Mucosa of descending colon (tissue), 3 donors: Measurements from ENCODE around the gene NUMB. TPM values are rescaled to one million over a fixed set of nuclear protein-coding genes. Genes with fewer than 3 reads are reported as not detected.

Experiments used
- ATAC-seq: fragments of 200-7000 bp; cut with Tn5 transposase; one replicate; pipeline ENCODE4 v1.9.1; 2020; ENCODE audit warnings: mild to moderate bottlenecking, moderate library complexity
- DNase-seq, 3 donors: peaks; one replicate each; pipeline ENCODE4 v3.0.0-alpha.2; 2020
- H3K36me3 ChIP-seq: fragments of 200-600 bp; one replicate; pipeline ENCODE4 v1.8.0; 2021; ENCODE audit warnings: low read depth, mild to moderate bottlenecking
- H3K4me1 ChIP-seq: fragments of 200-600 bp; one replicate; pipeline ENCODE4 v1.8.0; 2021; ENCODE audit warnings: low read depth, mild to moderate bottlenecking
- H3K4me3 ChIP-seq: fragments of 200-600 bp; one replicate; pipeline ENCODE4 v1.8.0; 2021; ENCODE audit warnings: mild to moderate bottlenecking
- H3K9me3 ChIP-seq: fragments of 200-600 bp; one replicate; pipeline ENCODE4 v1.8.0; 2021; ENCODE audit warnings: mild to moderate bottlenecking
- intact Hi-C, 2 donors: fragments of 100-400 bp; cut with DNase I in 1 of 2; cut with micrococcal nuclease in 1 of 2; formaldehyde crosslinking; loops; one replicate each; pipeline versions ENCODE4 v1.11.0 to v1.11.1; 2022; cut with DNase I, micrococcal nuclease
- total RNA-seq, 3 donors: library from RNA; stranded (reverse); fragmentation: NEBNext Ultra II Directional in 2 of 3; extraction: Animal tissue kit (Norgen Biotek cat#: 25700) in 2 of 3; gene quantifications; one replicate each; pipeline versions ENCODE4 v1.2.1 to v1.2.4, GENCODE V29; 2021 to 2023
- TF ChIP-seq, protein P1 (sequence below): fragments of 200-600 bp; IDR thresholded peaks from one replicate; pipeline ENCODE4 v1.8.0; 2022; ENCODE audit warnings: antibody characterized with exemption, mild to moderate bottlenecking
- donor health status: DM: no; HTN: no; CAD: no; lungs with moderate emphysema.
- donor health status: DM: no; HTN: no; CAD: no.
- donor health status: DM: no; HTN: yes; CAD: no.

Gene NUMB
- total RNA-seq, 3 donors from 2014 or later, result 98.5 to 115 (median 112) TPM

DNA sequence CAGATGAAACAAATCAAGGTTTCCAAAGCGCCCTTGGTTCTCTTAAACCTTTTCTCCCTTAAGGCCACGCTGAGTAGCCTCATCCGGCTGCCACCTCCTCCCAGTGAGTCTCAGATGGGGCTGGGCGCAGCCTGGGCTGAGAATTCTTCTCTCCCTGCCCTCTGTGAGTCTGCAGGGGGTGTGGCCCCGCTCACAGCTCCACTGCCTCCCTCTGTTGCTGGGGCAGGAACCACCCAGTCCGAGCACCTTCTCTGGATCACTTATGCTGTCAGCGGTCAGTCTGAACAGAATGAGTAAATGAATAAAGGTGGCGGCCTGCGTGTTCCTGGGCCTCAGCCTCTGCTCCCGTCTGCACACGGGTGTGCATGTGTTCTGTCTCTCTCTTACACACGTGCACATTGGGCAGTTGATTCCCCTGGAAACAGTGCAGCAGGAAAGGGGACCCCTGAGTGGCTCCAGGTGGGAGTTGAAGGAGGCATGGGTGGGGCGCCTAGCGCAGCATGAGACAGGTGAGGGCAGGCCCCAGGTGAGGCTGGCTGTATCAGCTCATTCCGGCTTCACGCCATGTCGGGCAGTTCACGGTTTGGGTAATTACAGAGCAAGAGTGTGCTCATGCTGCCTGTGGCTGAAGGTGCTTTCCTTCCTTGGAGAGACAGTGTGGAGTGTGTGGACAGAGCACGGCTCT, 216.7 kb downstream of the NUMB start:
- TF ChIP-seq, protein P1, sequence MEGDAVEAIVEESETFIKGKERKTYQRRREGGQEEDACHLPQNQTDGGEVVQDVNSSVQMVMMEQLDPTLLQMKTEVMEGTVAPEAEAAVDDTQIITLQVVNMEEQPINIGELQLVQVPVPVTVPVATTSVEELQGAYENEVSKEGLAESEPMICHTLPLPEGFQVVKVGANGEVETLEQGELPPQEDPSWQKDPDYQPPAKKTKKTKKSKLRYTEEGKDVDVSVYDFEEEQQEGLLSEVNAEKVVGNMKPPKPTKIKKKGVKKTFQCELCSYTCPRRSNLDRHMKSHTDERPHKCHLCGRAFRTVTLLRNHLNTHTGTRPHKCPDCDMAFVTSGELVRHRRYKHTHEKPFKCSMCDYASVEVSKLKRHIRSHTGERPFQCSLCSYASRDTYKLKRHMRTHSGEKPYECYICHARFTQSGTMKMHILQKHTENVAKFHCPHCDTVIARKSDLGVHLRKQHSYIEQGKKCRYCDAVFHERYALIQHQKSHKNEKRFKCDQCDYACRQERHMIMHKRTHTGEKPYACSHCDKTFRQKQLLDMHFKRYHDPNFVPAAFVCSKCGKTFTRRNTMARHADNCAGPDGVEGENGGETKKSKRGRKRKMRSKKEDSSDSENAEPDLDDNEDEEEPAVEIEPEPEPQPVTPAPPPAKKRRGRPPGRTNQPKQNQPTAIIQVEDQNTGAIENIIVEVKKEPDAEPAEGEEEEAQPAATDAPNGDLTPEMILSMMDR, result no peak
- ATAC-seq, result peak; percentile 26
- intact Hi-C loops, result no loop called here
- DNase-seq, result peak in 1 of 3 donors; percentile 41
- Histone ChIP-seq H3K4me3 (no peak overlapping the region), H3K36me3 (no peaks in the 10 kb centered on the region), H3K4me1 (peaks cover 24% of the 10 kb centered on the region), H3K9me3 (no peaks in the 10 kb centered on the region)

- Histone ChIP-seq H3K4me3 (no peak overlapping the region), H3K36me3 (no peaks in the 10 kb centered on the region), H3K9me3 (no peaks in the 10 kb centered on the region), H3K4me1 (peaks cover 24% of the 10 kb centered on the region)
- no peak for ATAC-seq
- TF ChIP-seq, protein P1, result no peak
- DNase-seq, result peak in 1 of 3 donors; percentile 44
- intact Hi-C loops, result no loop called here
These were observed 217.4 kb downstream of the NUMB start for GRCh38 chr14:73240816-73241480.

DNA sequence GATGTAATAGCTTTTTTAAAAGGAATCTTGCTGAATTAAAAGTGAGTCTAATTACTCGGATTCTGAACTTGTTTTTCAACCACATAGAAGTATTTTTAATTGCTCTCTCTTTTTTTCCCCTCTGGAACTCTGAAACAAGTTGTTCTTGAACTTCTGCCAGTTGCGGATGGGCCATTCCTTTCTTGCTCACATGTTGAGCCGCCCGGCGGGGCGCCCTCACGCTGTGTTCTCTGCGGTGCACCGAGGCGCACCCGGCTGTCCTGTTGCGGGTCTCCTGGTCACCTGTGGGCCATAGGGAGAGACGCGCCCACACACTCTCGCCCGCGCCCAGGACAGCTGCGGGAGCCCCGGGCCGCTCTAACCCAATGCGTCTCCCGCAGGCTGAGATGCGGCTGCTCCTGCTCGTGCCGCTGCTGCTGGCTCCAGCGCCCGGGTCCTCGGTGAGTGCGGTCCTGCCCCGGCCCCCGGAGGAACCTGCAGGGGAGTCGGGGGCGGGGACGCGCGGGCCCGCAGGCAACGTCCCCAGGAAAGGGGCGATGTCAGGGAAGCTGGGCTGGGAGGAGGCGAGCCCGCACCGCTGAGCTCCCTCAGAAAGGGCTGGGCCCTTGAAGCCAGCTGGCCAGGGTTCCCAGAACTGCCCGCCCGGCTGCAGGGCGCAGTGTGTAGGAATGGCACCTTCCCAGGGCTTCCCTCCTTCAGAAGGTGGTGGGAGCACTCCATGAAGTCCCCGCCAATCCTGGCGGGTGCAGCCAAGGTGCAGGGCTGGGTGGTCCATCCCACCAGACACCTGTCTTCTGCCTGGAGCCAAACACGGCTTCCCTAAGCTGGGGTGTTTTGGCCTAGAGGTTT, 218.7 kb downstream of the NUMB start:
- Histone ChIP-seq H3K9me3 (no peaks in the 10 kb centered on the region), H3K36me3 (no peaks in the 10 kb centered on the region), H3K4me3 (no peak overlapping the region), H3K4me1 (peaks cover 24% of the 10 kb centered on the region)
- ATAC-seq (no peak), DNase-seq (peak in 2 of 3 donors; percentile 26 to 50)
- intact Hi-C loops, result no loop called here
- TF ChIP-seq, protein P1, result no peak

DNA sequence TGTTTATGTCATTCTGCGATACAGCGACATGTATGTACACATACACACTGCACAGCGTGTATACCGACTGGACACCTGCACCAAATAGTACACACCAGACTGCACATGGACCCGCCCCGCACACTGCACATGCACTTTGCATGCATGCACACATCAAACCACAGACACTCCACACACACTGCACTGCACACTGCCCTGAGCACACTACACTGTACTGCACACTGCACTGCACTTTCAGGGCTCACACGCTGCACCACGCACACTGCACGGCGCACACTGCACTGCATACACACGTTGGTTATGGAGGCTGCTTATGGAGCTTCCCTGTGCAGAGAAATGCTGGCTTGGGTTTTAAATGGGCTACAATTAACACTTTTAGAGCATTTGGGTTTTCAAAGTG, 219.4 kb downstream of the NUMB start:
- intact Hi-C loops, result no loop called here
- peaks cover 24% of the 10 kb centered on the region for H3K4me1 ChIP-seq

GRCh38 chr14:73238424-73238852, 219.9 kb downstream of the NUMB start:
- H3K9me3 ChIP-seq, result no peaks in the 10 kb centered on the region
- H3K36me3 ChIP-seq, result no peaks in the 10 kb centered on the region
- peak in 1 of 3 donors; percentile 29 for DNase-seq
- peaks cover 24% of the 10 kb centered on the region for H3K4me1 ChIP-seq
- no peak overlapping the region for H3K4me3 ChIP-seq
- TF ChIP-seq, protein P1, result no peak
- ATAC-seq, result peak; percentile 6
- intact Hi-C loops, result no loop called here

More for the DNA sequence above, 219.4 kb downstream of the NUMB start:
- Histone ChIP-seq H3K4me3 (no peak overlapping the region), H3K9me3 (no peaks in the 10 kb centered on the region), H3K36me3 (no peaks in the 10 kb centered on the region)
- TF ChIP-seq, protein P1, result no peak
- ATAC-seq (no peak), DNase-seq (peak in 1 of 3 donors; percentile 38)
